Fibroblast of skin of right quadriceps (primary cell): ENCODE data around the gene PGA3.
"Not testable (repeated sequence)": the region's sequence is repeated elsewhere in the genome, so short reads cannot be mapped to it uniquely, and the experiment has no call there.

ENCODE experiments used
- DNase-seq: peaks from one replicate; pipeline ENCODE4 v3.0.0-alpha.2; 2013

PGA3 gene

GRCh38 chr11:61202950-61203746 lies at the start of gene PGA3:
Gene PGA3, plus strand, starts transcription at chr11:61203515. Its CDS starts 50 bp downstream, at chr11:61203565.
- not testable (repeated sequence) for DNase-seq

GRCh38 chr11:61153593-61154095 lies 49.7 kb upstream of the PGA3 start:
- no peak for DNase-seq

- DNase-seq = no peak
Measured at GRCh38 chr11:61154528-61154927, 48.8 kb upstream of the PGA3 start.

- no peak for DNase-seq
Measured at GRCh38 chr11:61155312-61155711, 48.0 kb upstream of the PGA3 start.

- no peak for DNase-seq
Measured at GRCh38 chr11:61155741-61156140, 47.6 kb upstream of the PGA3 start.

- no peak for DNase-seq
Measured at GRCh38 chr11:61157743-61158142, 45.6 kb upstream of the PGA3 start.

GRCh38 chr11:61158691-61159381 lies 44.5 kb upstream of the PGA3 start:
- DNase-seq = peak; percentile 34

GRCh38 chr11:61160487-61161189 lies 42.7 kb upstream of the PGA3 start:
- DNase-seq = no peak

GRCh38 chr11:61161190-61162091 lies 41.9 kb upstream of the PGA3 start, which contains the start of gene VPS37C:
Gene VPS37C, minus strand, starts transcription at chr11:61161426. Its CDS starts 22,597 bp downstream, at chr11:61138829.
- DNase-seq = peak; percentile 86

- peak; percentile 53 for DNase-seq
Measured at GRCh38 chr11:61162092-61162941, 41.0 kb upstream of the PGA3 start.

GRCh38 chr11:61163021-61163420 lies 40.3 kb upstream of the PGA3 start:
- no peak for DNase-seq

GRCh38 chr11:61163714-61164605 lies 39.4 kb upstream of the PGA3 start:
- no peak for DNase-seq

GRCh38 chr11:61164606-61165424 lies 38.5 kb upstream of the PGA3 start:
- no peak for DNase-seq

- not testable (repeated sequence) for DNase-seq
Measured at GRCh38 chr11:61165785-61166184, 37.5 kb upstream of the PGA3 start.

GRCh38 chr11:61166331-61166730 lies 37.0 kb upstream of the PGA3 start:
- DNase-seq = not testable (repeated sequence)

GRCh38 chr11:61168042-61168688 lies 35.1 kb upstream of the PGA3 start:
- no peak for DNase-seq

GRCh38 chr11:61168800-61169199 lies 34.5 kb upstream of the PGA3 start:
- DNase-seq = no peak

- DNase-seq = no peak
Measured at GRCh38 chr11:61170566-61170965, 32.7 kb upstream of the PGA3 start.

- DNase-seq = no peak
Measured at GRCh38 chr11:61171907-61172306, 31.4 kb upstream of the PGA3 start.
